Measurements from ENCODE around the gene BTG4.

Gene BTG4

GRCh38 chr11:111538407-111539114, 26.4 kb upstream of the BTG4 start:
- in situ Hi-C loops (cut with MboI; ENCODE audit: low pct_unique_long_range_greater_than_20kb, low sequenced_read_pairs): no loop called here
- DNase-seq: no peak

DNA sequence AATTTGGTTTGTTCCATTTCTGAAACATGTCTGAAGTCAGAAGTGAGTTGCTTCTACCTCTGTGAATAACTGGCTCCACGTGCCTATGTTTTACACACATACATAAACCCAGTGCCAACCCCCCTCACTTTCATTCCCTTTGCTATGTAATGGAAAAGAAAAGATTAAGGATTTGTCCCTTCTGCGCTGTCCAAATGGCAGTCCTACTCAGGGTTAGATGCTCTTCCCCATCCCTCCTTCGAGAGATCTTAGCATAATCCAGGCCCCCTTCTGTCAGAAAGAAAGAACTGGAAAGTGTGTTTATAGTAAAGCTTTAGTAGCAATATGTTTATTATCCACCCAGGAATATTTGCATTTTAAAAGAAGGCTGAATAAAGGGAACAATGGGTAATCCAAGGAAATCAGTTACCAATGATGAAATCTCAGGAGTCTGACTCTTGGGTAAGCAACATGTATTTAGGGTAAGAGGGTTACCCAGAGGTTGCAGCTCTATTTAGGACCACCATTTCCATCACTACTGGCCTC, 25.2 kb upstream of the BTG4 start:
- no peak for DNase-seq
- in situ Hi-C loops (cut with MboI; ENCODE audit: low pct_unique_long_range_greater_than_20kb, low sequenced_read_pairs): no loop called here

- no peak for DNase-seq
- in situ Hi-C loops (cut with MboI; ENCODE audit: low pct_unique_long_range_greater_than_20kb, low sequenced_read_pairs): no loop called here
Measured at GRCh38 chr11:111535281-111535680, 23.1 kb upstream of the BTG4 start.

GRCh38 chr11:111532365-111532709, 20.2 kb upstream of the BTG4 start:
- no peak for DNase-seq
- in situ Hi-C loops (cut with MboI; ENCODE audit: low pct_unique_long_range_greater_than_20kb, low sequenced_read_pairs): no loop called here

- in situ Hi-C loops (cut with MboI; ENCODE audit: low pct_unique_long_range_greater_than_20kb, low sequenced_read_pairs): no loop called here
- DNase-seq: no peak
Measured at GRCh38 chr11:111531687-111532364, 19.6 kb upstream of the BTG4 start.

- in situ Hi-C loops (cut with MboI; ENCODE audit: low pct_unique_long_range_greater_than_20kb, low sequenced_read_pairs): no loop called here
Measured at GRCh38 chr11:111531136-111531535, 18.9 kb upstream of the BTG4 start.

GRCh38 chr11:111530091-111530490, 17.9 kb upstream of the BTG4 start:
- no peak for DNase-seq
- in situ Hi-C loops (cut with MboI; ENCODE audit: low pct_unique_long_range_greater_than_20kb, low sequenced_read_pairs): no loop called here

More at GRCh38 chr11:111531136-111531535, 18.9 kb upstream of the BTG4 start:
- DNase-seq: no peak

DNA sequence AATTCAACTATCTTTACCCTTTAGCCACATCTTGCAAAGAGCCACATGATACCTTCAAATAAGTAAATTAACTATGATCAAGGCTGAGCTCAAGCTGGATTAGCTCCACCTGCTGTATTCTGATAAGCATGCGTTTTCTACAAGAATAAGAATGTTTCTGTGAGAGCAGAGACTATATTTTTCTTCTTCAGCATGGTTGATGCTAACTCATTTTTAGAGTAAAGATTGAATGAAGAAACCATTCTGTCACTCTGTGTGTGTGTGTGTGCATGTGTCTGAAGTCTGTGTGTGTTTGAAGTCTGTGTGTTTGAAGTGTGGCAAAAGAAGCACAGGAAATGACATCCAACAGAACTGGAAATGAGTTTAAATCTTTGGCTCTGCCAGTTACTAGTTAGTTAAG, 16.4 kb upstream of the BTG4 start:
- no peak for DNase-seq
- in situ Hi-C loops (cut with MboI; ENCODE audit: low pct_unique_long_range_greater_than_20kb, low sequenced_read_pairs): no loop called here

DNA sequence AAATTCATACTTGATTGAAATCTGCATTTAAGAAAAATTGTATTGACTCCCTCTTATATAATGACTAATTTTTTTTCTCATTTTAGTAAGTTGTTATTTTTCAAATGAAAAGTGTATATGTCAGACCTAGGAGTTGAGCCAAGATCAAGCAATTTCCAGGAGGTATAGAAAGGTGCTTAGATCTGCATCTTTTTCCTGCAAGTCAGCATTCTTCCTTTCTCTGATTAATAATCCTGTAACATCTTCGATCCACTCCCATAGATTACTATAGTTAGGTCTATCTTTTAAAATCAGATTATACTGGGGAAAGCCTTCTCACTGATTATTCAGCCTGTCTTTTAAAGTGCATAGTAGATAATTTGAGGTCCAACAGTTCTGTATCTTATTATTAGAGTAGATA, 15.1 kb upstream of the BTG4 start:
- no peak for DNase-seq
- in situ Hi-C loops (cut with MboI; ENCODE audit: low pct_unique_long_range_greater_than_20kb, low sequenced_read_pairs): no loop called here

DNA sequence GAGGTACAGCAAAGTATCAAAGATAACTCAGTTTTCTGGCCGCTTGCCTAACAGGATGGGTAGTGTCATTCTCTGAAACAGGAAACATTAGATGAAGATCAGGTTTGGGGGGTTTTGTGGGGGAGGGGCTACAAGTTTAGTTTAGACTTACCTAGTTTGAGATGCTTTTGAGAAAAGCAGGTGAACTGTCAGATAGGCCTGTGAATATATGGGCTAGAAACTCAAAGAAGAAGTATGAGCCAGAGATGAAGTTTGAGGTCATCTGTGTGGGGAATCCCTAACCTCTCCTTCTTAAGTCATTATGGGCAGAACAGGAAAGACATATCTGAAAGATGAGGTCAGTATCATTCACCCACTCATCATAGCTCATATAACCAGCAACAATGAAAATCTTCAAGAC, 14.3 kb upstream of the BTG4 start:
- in situ Hi-C loops (cut with MboI; ENCODE audit: low pct_unique_long_range_greater_than_20kb, low sequenced_read_pairs): no loop called here

DNA sequence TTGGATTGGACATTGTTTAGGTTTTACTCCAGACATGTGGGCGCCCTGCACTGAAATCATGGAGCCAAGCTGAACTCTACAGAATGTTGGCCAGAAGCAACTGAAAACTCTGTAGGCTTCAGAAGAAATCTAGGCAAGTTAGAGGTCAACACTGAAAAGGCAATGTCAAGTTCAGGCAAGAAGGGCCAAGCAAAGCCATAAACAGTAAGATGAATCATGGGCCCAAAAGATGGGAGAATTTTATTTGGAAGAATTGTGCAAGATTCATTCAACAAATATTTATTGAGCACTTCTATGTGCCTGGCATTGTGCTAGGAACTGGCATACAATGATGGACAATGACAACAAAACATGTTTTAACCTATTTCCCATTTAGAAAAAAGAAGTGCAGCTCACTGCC, 13.3 kb upstream of the BTG4 start:
- in situ Hi-C loops (cut with MboI; ENCODE audit: low pct_unique_long_range_greater_than_20kb, low sequenced_read_pairs): no loop called here
- no peak for DNase-seq

More for the DNA sequence above, 14.3 kb upstream of the BTG4 start:
- DNase-seq: no peak

DNA sequence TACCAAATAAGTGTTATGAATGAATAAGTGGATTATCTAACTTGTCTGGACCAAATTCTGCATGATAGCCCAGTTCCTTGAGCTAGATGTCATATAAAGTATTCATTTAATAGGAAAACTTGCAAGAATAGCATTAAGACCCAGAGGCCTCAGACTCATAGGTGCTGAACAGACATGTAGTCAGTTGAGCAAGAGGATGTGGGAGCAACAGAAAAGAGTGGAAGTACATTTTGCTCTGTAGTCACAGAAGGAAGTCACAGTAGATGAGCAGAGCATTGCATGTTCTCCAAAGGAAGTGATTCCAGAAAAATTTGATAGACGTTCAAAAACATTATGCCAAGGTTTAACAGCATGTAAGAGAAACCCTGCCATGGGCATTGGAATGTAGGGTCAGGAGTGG, 11.9 kb upstream of the BTG4 start:
- no peak for DNase-seq
- in situ Hi-C loops (cut with MboI; ENCODE audit: low pct_unique_long_range_greater_than_20kb, low sequenced_read_pairs): no loop called here

DNA sequence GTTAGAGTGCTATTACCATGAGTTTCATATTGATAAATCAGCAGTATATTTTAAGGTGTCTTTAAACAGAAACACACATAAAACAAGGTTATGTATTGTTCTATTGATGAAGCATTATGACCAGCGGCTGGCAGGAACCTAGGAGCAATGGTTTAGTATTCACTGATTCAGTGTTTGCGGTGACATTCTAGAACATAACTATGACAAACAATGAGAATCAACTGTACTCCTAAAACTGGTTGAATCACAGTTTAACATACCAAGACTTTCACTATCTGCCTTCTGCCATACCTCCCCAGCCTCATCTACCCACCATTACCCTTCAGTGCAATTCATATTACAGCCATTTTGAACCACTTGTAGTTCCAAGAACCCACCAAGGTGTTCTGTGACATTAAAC, 11.2 kb upstream of the BTG4 start:
- in situ Hi-C loops (cut with MboI; ENCODE audit: low pct_unique_long_range_greater_than_20kb, low sequenced_read_pairs): no loop called here

GRCh38 chr11:111522426-111522825, 10.2 kb upstream of the BTG4 start:
- in situ Hi-C loops (cut with MboI; ENCODE audit: low pct_unique_long_range_greater_than_20kb, low sequenced_read_pairs): no loop called here
- no peak for DNase-seq

More for the DNA sequence above, 11.2 kb upstream of the BTG4 start:
- no peak for DNase-seq

DNA sequence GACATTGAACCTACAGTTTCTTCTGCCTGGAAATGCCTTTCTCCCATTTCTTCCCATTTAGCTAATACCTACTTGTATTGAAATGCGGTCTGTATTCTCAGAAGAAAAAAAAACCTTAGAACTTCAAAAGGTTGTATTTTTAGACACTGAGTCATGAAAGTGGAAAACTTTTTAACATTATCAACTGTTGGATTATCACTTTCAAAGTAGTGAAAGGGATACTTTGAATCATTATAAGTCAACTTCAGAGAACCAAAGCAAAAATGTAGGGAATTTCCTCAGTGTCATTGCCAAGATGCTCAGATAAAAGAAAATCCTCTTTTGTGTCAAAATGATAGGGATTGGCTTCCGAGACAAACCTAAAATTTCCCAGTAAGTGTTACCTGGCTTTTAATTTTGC, 8.9 kb upstream of the BTG4 start:
- in situ Hi-C loops (cut with MboI; ENCODE audit: low pct_unique_long_range_greater_than_20kb, low sequenced_read_pairs): no loop called here

GRCh38 chr11:111520560-111520959, 8.4 kb upstream of the BTG4 start:
- in situ Hi-C loops (cut with MboI; ENCODE audit: low pct_unique_long_range_greater_than_20kb, low sequenced_read_pairs): no loop called here
- DNase-seq: no peak

More for the DNA sequence above, 8.9 kb upstream of the BTG4 start:
- DNase-seq: no peak

GRCh38 chr11:111518668-111519067, 6.5 kb upstream of the BTG4 start:
- in situ Hi-C loops (cut with MboI; ENCODE audit: low pct_unique_long_range_greater_than_20kb, low sequenced_read_pairs): no loop called here
- no peak for DNase-seq

DNA sequence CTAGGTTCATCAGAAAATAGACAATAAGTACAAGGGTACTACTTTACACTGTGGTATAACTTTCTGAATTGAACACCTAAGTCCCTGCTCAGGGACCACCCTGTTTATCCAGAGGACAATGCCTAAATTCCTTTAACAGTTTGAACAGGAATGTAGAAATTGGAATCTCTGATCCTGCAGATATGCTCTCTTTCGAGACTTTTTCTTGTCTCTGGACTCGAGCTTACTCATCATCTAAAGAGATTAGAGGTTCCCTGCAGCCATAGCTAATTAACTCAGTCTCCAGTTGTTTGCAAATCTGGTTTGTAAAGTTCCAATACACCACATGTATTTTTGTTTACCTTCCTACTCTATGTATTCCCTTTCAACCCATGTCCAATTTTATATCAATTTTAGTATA, 3.4 kb upstream of the BTG4 start:
- in situ Hi-C loops (cut with MboI; ENCODE audit: low pct_unique_long_range_greater_than_20kb, low sequenced_read_pairs): no loop called here
- DNase-seq: no peak

DNA sequence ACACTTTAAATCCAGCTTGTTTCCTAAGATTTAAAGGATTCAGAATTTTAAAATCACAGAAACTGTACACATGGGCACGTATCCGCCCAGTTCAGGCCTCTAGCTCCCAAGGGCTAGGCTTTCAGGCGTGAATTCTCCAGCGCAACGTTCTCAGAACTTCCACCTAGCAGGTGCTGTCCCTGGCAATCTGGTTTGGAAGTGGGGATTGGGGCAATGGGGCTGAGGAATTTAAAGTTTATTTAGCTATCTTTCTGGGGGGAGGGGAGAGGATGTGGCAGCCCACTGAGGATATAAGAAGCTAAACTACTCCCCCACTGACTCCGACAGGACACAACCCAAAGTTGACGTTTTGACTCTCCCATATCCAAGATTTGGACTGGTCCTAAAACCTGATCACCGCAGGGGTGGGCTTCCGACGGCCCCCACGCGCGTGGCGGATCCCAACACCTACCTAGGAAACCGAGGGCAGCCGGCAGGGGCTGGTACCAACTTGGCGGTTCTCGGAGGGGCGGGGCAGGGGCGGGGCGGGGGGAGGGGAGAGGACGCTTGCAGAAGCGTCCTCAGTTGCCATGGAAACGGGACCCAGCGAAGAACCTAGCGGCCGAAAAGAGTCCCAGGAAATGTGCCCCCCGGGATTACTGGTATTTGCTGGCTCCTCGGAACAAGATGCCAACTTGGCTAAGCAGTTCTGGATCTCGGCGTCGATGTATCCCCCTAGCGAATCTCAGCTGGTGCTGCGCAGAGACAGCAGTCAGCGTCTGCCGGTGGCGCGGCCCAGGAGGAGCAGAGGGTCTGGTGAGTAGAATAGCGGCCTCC, 2.2 kb upstream of the BTG4 start, which contains the start of gene HOATZ:
Gene HOATZ (plus strand): TSS at position 563 of the 816 bp plus-strand sequence. CDS start 7 bp downstream, at position 570.
- no peak for DNase-seq
- in situ Hi-C loops (cut with MboI; ENCODE audit: low pct_unique_long_range_greater_than_20kb, low sequenced_read_pairs): no loop called here

DNA sequence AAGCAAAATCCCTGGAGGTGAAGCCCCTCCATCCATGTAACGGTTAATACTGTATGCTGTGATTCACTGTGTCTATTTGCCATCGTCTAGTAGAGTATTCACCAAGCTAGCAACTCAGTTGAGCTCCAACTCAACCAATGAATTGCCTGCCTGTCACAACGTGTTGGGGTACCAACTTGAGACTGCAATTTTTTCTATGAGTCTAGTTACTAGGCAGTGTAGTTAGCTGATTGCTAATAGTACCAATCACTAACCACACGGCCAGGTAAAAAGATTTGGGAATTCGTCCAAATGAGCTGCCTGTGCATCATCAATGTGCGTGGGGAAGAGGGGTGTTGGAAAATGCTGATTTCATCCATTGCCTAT, 1.0 kb upstream of the BTG4 start:
- in situ Hi-C loops (cut with MboI; ENCODE audit: low pct_unique_long_range_greater_than_20kb, low sequenced_read_pairs): no loop called here

More for the DNA sequence above, 1.0 kb upstream of the BTG4 start:
- DNase-seq: no peak

Data from KBM-7 (cell line).